Hematopoietic multipotent progenitor cell treated with erythropoietin and hydrocortisone succinate and interleukin-3 and kit ligand, for 6 days (in vitro differentiated cells): ENCODE results near the gene EIPR1.

Experiments
- DNase-seq: peaks from one replicate; pipeline ENCODE4 v3.0.0-alpha.2; 2015

Gene EIPR1

GRCh38 chr2:3322311-3322970 lies 55.2 kb downstream of the EIPR1 start:
- no peak for DNase-seq

- no peak for DNase-seq
These were observed 55.8 kb downstream of the EIPR1 start for GRCh38 chr2:3321825-3322224.

- DNase-seq = no peak
These were observed 56.6 kb downstream of the EIPR1 start for GRCh38 chr2:3320910-3321605.

- DNase-seq = no peak
These were observed 57.7 kb downstream of the EIPR1 start for GRCh38 chr2:3319745-3320566.

GRCh38 chr2:3319134-3319533 lies 58.5 kb downstream of the EIPR1 start:
- no peak for DNase-seq

- DNase-seq = no peak
These were observed 59.6 kb downstream of the EIPR1 start for GRCh38 chr2:3317871-3318590.

GRCh38 chr2:3317277-3317685 lies 60.3 kb downstream of the EIPR1 start:
- DNase-seq = no peak

- DNase-seq = peak; percentile 30
These were observed 61.0 kb downstream of the EIPR1 start for GRCh38 chr2:3316456-3317276.

GRCh38 chr2:3314626-3315025 lies 63.0 kb downstream of the EIPR1 start:
- no peak for DNase-seq

- DNase-seq = no peak
These were observed 63.7 kb downstream of the EIPR1 start for GRCh38 chr2:3313781-3314375.

GRCh38 chr2:3312576-3313345 lies 64.9 kb downstream of the EIPR1 start:
- DNase-seq = no peak

GRCh38 chr2:3311601-3312000 lies 66.0 kb downstream of the EIPR1 start:
- no peak for DNase-seq

- DNase-seq = no peak
These were observed 67.9 kb downstream of the EIPR1 start for GRCh38 chr2:3309496-3310355.

- no peak for DNase-seq
These were observed 69.7 kb downstream of the EIPR1 start for GRCh38 chr2:3307901-3308300.

- no peak for DNase-seq
These were observed 70.4 kb downstream of the EIPR1 start for GRCh38 chr2:3307236-3307635.

- no peak for DNase-seq
These were observed 71.7 kb downstream of the EIPR1 start for GRCh38 chr2:3305952-3306351.

- DNase-seq = no peak
These were observed 72.2 kb downstream of the EIPR1 start for GRCh38 chr2:3305431-3305830.

GRCh38 chr2:3303583-3304406 lies 73.8 kb downstream of the EIPR1 start:
- peak; percentile 88 for DNase-seq
